HepG2 (cell line): ENCODE data around the gene SKP1. TPM values are rescaled to one million over a fixed set of nuclear protein-coding genes. Genes with fewer than 3 reads are reported as not detected.

Experiments used
- ATAD3A ChIP-seq: sonication (generic); formaldehyde crosslinking; IDR thresholded peaks from 2 replicates; pipeline ENCODE4 v1.4.0; 2020; ENCODE audit warnings: missing genetic modification reagents
- BHLHE40 ChIP-seq: IDR thresholded peaks from 2 replicates; pipeline ENCODE4 v1.6.1; 2011; ENCODE audit warnings: low read length, improper control_type of control experiment
- BRCA1 ChIP-seq: sonication (generic); formaldehyde crosslinking; IDR thresholded peaks from 2 replicates; pipeline ENCODE4 v1.4.0; 2020; ENCODE audit warnings: missing genetic modification reagents
- FIP1L1 ChIP-seq: fragments of 200-400 bp; formaldehyde crosslinking; IDR thresholded peaks from 2 replicates; pipeline ENCODE4 v1.6.1; 2018; ENCODE audit warnings: low read depth, mild to moderate bottlenecking, low read length, moderate library complexity, borderline replicate concordance; ENCODE audit not compliant: insufficient read depth
- GABPA ChIP-seq, 2 experiments: IDR thresholded peaks; 2 replicates each; pipeline ENCODE4 v1.6.1; 2011 to 2016; ENCODE audit warnings: low read depth in 2 of 2, low read length in 1 of 2, missing biosample characterization in 1 of 2, missing genetic modification characterization in 1 of 2
- GATA4 ChIP-seq: sonication (generic); IDR thresholded peaks from 2 replicates; pipeline ENCODE4 v1.6.1; 2016; ENCODE audit warnings: antibody characterized with exemption, low read depth, borderline replicate concordance
- KDM2A ChIP-seq: sonication (generic); formaldehyde crosslinking; IDR thresholded peaks from 2 replicates; pipeline ENCODE4 v1.4.0; 2020; ENCODE audit warnings: low read depth, missing genetic modification reagents, borderline replicate concordance
- KLF15 ChIP-seq: sonication (generic); formaldehyde crosslinking; IDR thresholded peaks from 2 replicates; pipeline ENCODE4 v1.8.1; 2023; ENCODE audit warnings: borderline replicate concordance, mild to moderate bottlenecking, inconsistent platforms, missing genetic modification reagents, mixed read lengths
- MYC ChIP-seq: sonication (generic); formaldehyde crosslinking; IDR thresholded peaks from 2 replicates; pipeline ENCODE4 v1.9.0; 2021; ENCODE audit warnings: missing genetic modification reagents, borderline replicate concordance
- NCOA5 ChIP-seq: sonication (generic); formaldehyde crosslinking; IDR thresholded peaks from 2 replicates; pipeline ENCODE4 v1.4.0; 2020; ENCODE audit warnings: missing genetic modification reagents
- NONO ChIP-seq, 2 experiments: fragments of 450-650 bp in 1 of 2; sonication (generic) in 1 of 2; formaldehyde crosslinking in 1 of 2; IDR thresholded peaks in 1 of 2; conservative IDR thresholded peaks in 1 of 2; 2 replicates each; pipeline versions ENCODE4 v1.6.1 to v1.8.0; 2017 to 2022; ENCODE audit warnings: mild to moderate bottlenecking in 1 of 2, missing genetic modification reagents in 1 of 2, moderate library complexity in 1 of 2
- PRMT3 ChIP-seq: sonication (generic); formaldehyde crosslinking; IDR thresholded peaks from 2 replicates; pipeline ENCODE4 v1.8.1; 2022; ENCODE audit warnings: low read depth, mild to moderate bottlenecking, moderate library complexity, missing genetic modification reagents, borderline replicate concordance
- PRPF4 ChIP-seq: fragments of 200-400 bp; formaldehyde crosslinking; IDR thresholded peaks from 2 replicates; pipeline ENCODE4 v1.6.1; 2016; ENCODE audit warnings: low read length, low read depth; ENCODE audit not compliant: poor library complexity, severe bottlenecking
- RBM22 ChIP-seq: fragments of 200-400 bp; formaldehyde crosslinking; optimal IDR thresholded peaks from 2 replicates; pipeline ENCODE3; 2017; ENCODE audit warnings: mild to moderate bottlenecking, low read length, moderate library complexity
- TBX3 ChIP-seq: fragments of 450-650 bp; IDR thresholded peaks from 2 replicates; pipeline ENCODE4 v1.6.1; 2017; ENCODE audit warnings: antibody characterized with exemption, mild to moderate bottlenecking, inconsistent platforms, borderline replicate concordance
- ZFY ChIP-seq: sonication (generic); formaldehyde crosslinking; IDR thresholded peaks from 2 replicates; pipeline ENCODE4 v1.4.0; 2020; ENCODE audit warnings: missing genetic modification reagents
- ZKSCAN1 ChIP-seq: fragments of 150-350 bp; IDR thresholded peaks from 2 replicates; pipeline ENCODE4 v1.6.1; 2014; ENCODE audit warnings: low read length
- ZNF264 ChIP-seq: sonication (generic); formaldehyde crosslinking; IDR thresholded peaks from 2 replicates; pipeline ENCODE4 v1.4.0; 2020; ENCODE audit warnings: missing genetic modification reagents
- ZNF292 ChIP-seq: sonication (generic); formaldehyde crosslinking; IDR thresholded peaks from 2 replicates; pipeline ENCODE4 v1.8.1; 2022; ENCODE audit warnings: mild to moderate bottlenecking, low read depth, missing genetic modification reagents, borderline replicate concordance
- ZNF331 ChIP-seq: sonication (generic); formaldehyde crosslinking; IDR thresholded peaks from 2 replicates; pipeline ENCODE4 v1.4.0; 2020; ENCODE audit warnings: missing genetic modification reagents
- polyA plus RNA-seq, 8 experiments: library from polyadenylated mRNA; depleted of rRNA in 3 of 8; stranded (reverse) in 7 of 8; unstranded in 1 of 8; fragments of >200 nt; fragmentation: Illumina TruSeq in 4 of 8; extraction: Trizol in 4 of 8; gene quantifications; 2 replicates each; pipeline versions ENCODE4 v1.2.1 to v1.2.3, GENCODE V29; 2011 to 2016; ENCODE audit warnings: low read depth in 4 of 8, missing spikeins in 1 of 8, mixed read lengths in 1 of 8; ENCODE audit not compliant: insufficient read depth in 1 of 8
- total RNA-seq, 5 experiments: library from RNA; depleted of rRNA; stranded (reverse); fragments of >200 nt; fragmentation: Illumina TruSeq; extraction: Trizol; gene quantifications; 2 replicates each; pipeline ENCODE4 v1.2.3, GENCODE V29; 2016; ENCODE audit warnings: low read depth in 1 of 5
- TF ChIP-seq, protein P1 (sequence below): sonication (generic); formaldehyde crosslinking; IDR thresholded peaks from 2 replicates; pipeline ENCODE4 v1.8.1; 2022; ENCODE audit warnings: low read depth, mild to moderate bottlenecking, missing genetic modification reagents
- TF ChIP-seq, protein P2 (sequence below): sonication (generic); formaldehyde crosslinking; IDR thresholded peaks from 2 replicates; pipeline ENCODE4 v1.5.0; 2020; ENCODE audit warnings: missing genetic modification reagents
- TF ChIP-seq, protein P3 (sequence below): sonication (generic); formaldehyde crosslinking; IDR thresholded peaks from 2 replicates; pipeline ENCODE4 v1.5.0; 2020; ENCODE audit warnings: mild to moderate bottlenecking, missing genetic modification reagents

The SKP1 gene
- total and polyA plus RNA-seq, 2 of the 13 experiments (the other 11 are each of a cell fraction or from before 2014, with no cell fraction given): 134 to 340 TPM

DNA sequence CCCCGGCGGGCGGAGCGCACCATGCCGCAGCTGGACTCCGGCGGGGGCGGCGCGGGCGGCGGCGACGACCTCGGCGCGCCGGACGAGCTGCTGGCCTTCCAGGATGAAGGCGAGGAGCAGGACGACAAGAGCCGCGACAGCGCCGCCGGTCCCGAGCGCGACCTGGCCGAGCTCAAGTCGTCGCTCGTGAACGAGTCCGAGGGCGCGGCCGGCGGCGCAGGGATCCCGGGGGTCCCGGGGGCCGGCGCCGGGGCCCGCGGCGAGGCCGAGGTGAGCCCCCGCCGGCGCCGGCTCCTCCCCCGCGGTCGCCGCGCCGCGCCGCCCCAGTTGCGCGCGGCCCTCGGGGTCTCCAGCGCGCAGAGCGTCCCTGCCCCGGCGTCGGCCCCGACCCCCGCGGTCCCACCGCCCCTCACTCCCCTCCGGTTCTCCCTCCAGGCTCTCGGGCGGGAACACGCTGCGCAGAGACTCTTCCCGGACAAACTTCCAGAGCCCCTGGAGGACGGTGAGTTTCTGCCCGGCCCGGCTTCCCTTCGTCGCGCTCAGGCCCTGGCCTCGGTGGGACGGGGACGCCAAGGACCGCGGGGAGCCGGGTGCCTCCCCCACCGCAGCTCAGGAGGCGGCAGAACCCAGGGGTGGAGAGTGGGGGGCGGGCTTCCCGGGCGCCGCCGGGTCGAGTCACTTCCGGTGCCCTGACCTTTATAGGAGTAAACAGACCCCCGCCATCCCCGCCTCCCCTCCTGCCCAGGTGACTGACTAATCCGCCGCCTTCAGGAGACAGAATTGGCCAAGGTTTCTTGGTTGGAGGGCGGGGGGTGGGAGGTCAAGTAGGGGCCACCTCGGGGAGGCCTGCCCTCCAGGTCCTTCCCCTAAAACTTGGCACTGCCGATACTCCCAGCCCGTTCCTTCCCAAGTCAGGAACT lies 61.6 kb downstream of the SKP1 start (continued):
- TF ChIP-seq ATAD3A (CRISPR knock-in tag): no peak
- TF ChIP-seq, protein P1, sequence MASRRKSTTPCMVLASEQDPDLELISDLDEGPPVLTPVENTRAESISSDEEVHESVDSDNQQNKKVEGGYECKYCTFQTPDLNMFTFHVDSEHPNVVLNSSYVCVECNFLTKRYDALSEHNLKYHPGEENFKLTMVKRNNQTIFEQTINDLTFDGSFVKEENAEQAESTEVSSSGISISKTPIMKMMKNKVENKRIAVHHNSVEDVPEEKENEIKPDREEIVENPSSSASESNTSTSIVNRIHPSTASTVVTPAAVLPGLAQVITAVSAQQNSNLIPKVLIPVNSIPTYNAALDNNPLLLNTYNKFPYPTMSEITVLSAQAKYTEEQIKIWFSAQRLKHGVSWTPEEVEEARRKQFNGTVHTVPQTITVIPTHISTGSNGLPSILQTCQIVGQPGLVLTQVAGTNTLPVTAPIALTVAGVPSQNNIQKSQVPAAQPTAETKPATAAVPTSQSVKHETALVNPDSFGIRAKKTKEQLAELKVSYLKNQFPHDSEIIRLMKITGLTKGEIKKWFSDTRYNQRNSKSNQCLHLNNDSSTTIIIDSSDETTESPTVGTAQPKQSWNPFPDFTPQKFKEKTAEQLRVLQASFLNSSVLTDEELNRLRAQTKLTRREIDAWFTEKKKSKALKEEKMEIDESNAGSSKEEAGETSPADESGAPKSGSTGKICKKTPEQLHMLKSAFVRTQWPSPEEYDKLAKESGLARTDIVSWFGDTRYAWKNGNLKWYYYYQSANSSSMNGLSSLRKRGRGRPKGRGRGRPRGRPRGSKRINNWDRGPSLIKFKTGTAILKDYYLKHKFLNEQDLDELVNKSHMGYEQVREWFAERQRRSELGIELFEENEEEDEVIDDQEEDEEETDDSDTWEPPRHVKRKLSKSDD: no peak
- no peak for TF ChIP-seq BRCA1 (CRISPR knock-in tag)
- no peak for TF ChIP-seq NCOA5 (CRISPR knock-in tag)
- no peak for TF ChIP-seq ZKSCAN1
- TF ChIP-seq TBX3: no peak
- peak; percentile 12; the same call in 1 of the 2 replicates for TF ChIP-seq ZFY (CRISPR knock-in tag)
- no peak for TF ChIP-seq MYC (CRISPR knock-in tag)
- no peak for TF ChIP-seq PRPF4
- no peak for TF ChIP-seq BHLHE40
- TF ChIP-seq PRMT3 (CRISPR knock-in tag): no peak
- peak; percentile 29; the same call in 1 of the 2 replicates for TF ChIP-seq GABPA (IDR thresholded peaks at IDR 0.05; ENCODE audit: low read depth, low read length)
- TF ChIP-seq GABPA (CRISPR knock-in tag; IDR thresholded peaks at IDR 0.05; ENCODE audit: low read depth): peak; percentile 72
- no peak for TF ChIP-seq NONO (IDR thresholded peaks at IDR 0.05)
- TF ChIP-seq NONO (CRISPR knock-in tag; conservative IDR thresholded peaks at IDR 0.05): no peak
- TF ChIP-seq KLF15: no peak
- no peak for TF ChIP-seq ZNF331 (CRISPR knock-in tag)
- TF ChIP-seq KDM2A (CRISPR knock-in tag): peak; percentile 64; the same call in 1 of the 2 replicates
- TF ChIP-seq ZNF292 (CRISPR knock-in tag): no peak
- no peak for TF ChIP-seq FIP1L1
- TF ChIP-seq RBM22: no peak
- TF ChIP-seq ZNF264 (CRISPR knock-in tag): no peak
- no peak for TF ChIP-seq GATA4
- TF ChIP-seq, protein P2, sequence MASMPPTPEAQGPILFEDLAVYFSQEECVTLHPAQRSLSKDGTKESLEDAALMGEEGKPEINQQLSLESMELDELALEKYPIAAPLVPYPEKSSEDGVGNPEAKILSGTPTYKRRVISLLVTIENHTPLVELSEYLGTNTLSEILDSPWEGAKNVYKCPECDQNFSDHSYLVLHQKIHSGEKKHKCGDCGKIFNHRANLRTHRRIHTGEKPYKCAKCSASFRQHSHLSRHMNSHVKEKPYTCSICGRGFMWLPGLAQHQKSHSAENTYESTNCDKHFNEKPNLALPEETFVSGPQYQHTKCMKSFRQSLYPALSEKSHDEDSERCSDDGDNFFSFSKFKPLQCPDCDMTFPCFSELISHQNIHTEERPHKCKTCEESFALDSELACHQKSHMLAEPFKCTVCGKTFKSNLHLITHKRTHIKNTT (CRISPR knock-in tag): no peak
- TF ChIP-seq, protein P3, sequence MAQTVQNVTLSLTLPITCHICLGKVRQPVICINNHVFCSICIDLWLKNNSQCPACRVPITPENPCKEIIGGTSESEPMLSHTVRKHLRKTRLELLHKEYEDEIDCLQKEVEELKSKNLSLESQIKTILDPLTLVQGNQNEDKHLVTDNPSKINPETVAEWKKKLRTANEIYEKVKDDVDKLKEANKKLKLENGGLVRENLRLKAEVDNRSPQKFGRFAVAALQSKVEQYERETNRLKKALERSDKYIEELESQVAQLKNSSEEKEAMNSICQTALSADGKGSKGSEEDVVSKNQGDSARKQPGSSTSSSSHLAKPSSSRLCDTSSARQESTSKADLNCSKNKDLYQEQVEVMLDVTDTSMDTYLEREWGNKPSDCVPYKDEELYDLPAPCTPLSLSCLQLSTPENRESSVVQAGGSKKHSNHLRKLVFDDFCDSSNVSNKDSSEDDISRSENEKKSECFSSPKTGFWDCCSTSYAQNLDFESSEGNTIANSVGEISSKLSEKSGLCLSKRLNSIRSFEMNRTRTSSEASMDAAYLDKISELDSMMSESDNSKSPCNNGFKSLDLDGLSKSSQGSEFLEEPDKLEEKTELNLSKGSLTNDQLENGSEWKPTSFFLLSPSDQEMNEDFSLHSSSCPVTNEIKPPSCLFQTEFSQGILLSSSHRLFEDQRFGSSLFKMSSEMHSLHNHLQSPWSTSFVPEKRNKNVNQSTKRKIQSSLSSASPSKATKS (CRISPR knock-in tag): no peak
